ENCODE results near the gene AHI1. TPM values are rescaled to one million over a fixed set of nuclear protein-coding genes. Genes with fewer than 3 reads are reported as not detected.

The AHI1 gene
- total and polyA plus RNA-seq, 2 of the 13 experiments (the other 11 are each of a cell fraction or from before 2014, with no cell fraction given): 7.2 to 18.6 TPM

DNA sequence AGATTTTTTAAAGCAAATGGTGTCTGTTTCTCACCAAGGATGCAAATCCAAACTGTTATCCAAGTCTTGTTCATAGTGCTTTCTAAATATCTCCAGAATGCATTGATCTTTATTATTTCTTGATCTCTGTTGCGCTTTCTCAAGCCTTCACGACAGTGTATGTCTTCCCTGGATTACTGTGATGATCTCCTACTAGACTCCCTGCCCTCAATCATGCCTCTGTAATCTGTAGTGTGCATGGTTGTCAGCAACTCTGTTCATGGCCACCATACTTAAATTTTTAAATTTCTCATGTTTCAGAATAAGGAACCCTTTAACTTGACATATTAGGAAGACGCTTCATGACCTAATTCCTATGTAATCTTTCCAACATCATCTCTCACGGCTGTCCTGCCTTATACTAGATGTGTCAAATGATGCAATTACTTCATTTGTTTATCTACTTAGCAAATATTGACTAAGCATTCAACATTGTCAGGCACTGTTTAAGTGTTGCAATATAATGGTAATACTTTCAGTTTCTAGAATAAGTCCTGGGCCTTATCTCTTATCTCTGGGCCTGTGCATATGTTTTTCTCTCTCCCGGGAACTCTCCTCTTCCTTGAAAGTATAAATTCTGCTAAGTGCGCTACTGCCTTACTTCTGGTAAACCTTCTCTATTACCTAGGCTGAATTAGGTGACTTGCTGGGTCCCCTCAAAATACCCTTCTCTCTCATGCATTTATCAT is 25.6 kb upstream of the AHI1 start (continued):
- TF ChIP-seq ELF3 (CRISPR knock-in tag; IDR thresholded peaks at IDR 0.05): no peak; the same call in 1 of the 2 replicates
- TF ChIP-seq SPEN (CRISPR knock-in tag; IDR thresholded peaks at IDR 0.05; ENCODE audit: low read depth): no peak
- no peak for TF ChIP-seq ZSCAN25 (CRISPR knock-in tag; IDR thresholded peaks at IDR 0.05)
- TF ChIP-seq, protein P1, sequence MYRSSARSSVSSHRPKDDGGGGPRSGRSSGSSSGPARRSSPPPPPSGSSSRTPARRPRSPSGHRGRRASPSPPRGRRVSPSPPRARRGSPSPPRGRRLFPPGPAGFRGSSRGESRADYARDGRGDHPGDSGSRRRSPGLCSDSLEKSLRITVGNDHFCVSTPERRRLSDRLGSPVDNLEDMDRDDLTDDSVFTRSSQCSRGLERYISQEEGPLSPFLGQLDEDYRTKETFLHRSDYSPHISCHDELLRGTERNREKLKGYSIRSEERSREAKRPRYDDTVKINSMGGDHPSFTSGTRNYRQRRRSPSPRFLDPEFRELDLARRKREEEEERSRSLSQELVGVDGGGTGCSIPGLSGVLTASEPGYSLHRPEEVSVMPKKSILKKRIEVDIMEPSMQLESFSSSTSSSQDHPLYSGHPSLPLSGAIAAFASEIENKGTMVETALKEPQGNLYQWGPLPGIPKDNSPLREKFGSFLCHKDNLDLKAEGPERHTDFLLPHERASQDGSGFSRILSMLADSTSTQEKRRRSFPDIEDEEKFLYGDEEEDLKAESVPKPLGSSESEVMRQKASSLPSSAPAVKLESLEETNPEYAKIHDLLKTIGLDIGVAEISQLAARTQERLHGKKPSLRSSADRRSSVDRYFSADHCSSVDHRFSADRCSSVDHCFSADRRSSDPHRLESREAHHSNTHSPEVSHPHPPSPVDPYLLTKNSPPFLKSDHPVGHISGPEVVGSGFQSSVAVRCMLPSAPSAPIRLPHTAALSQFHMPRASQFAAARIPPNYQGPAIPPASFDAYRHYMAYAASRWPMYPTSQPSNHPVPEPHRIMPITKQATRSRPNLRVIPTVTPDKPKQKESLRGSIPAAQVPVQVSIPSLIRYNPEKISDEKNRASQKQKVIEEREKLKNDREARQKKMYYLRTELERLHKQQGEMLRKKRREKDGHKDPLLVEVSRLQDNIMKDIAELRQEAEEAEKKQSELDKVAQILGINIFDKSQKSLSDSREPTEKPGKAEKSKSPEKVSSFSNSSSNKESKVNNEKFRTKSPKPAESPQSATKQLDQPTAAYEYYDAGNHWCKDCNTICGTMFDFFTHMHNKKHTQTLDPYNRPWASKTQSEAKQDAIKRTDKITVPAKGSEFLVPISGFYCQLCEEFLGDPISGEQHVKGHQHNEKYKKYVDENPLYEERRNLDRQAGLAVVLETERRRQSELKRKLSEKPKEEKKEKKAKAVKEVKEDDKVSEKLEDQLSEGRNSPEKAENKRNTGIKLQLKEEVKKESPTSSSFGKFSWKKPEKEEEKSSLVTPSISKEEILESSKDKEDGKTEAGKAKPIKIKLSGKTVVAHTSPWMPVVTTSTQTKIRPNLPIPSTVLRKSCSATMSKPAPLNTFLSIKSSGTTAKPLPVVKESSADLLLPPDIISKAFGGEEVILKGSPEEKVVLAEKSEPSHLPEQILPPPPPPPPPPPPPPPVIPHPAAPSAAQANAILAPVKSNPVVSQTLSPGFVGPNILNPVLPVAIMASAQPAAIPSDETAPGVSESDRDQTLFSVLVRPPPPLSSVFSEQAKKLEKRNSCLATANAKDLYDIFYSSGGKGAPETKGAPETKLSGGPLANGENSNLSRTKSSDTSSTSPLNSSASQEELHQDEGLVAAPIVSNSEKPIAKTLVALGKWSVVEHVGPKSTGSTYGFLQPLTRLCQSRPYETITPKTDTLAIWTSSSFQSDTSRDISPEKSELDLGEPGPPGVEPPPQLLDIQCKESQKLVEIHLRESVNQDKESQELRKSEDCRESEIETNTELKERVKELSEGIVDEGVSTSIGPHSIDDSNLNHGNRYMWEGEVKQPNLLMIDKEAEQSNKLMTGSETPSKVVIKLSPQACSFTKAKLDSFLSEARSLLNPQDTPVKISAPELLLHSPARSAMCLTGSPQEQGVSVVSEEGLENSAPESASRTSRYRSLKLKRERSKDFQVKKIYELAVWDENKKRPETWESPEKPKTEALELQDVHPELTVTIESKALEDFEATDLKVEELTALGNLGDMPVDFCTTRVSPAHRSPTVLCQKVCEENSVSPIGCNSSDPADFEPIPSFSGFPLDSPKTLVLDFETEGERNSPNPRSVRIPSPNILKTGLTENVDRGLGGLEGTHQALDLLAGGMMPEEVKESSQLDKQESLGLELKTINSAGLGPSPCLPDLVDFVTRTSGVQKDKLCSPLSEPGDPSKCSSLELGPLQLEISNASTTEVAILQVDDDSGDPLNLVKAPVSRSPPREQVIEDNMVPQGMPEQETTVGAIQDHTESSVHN (CRISPR knock-in tag; IDR thresholded peaks at IDR 0.05): no peak
- TF ChIP-seq, protein P2, sequence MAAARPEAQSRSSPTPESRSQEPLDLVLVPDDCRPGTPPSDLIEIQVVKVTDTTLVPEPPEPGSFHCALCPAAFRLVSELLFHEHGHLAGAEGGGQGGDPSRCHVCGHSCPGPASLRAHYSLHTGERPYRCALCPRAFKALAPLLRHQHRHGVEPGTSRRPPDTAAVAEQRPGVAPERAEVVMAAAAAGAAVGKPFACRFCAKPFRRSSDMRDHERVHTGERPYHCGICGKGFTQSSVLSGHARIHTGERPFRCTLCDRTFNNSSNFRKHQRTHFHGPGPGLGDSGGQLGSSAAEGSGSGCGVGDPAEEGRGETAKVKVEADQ (CRISPR knock-in tag; IDR thresholded peaks at IDR 0.05; ENCODE audit: borderline replicate concordance): no peak
- TF ChIP-seq HOXA3 (CRISPR knock-in tag; IDR thresholded peaks at IDR 0.05): no peak
- TF ChIP-seq ZNF644 (CRISPR knock-in tag; IDR thresholded peaks at IDR 0.05; ENCODE audit: low read depth): 0 out of 2 replicates have a peak, but pooled peaks have one; percentile 8
- no peak for TF ChIP-seq ZBTB8A (CRISPR knock-in tag; IDR thresholded peaks at IDR 0.05; ENCODE audit: borderline replicate concordance, low read depth)
- TF ChIP-seq EHMT2 (IDR thresholded peaks at IDR 0.05; ENCODE audit: borderline replicate concordance, low read depth, low read length): no peak
- no peak for TF ChIP-seq ZNF761 (CRISPR knock-in tag; conservative IDR thresholded peaks at IDR 0.05)
- TF ChIP-seq HOXD1 (CRISPR knock-in tag; IDR thresholded peaks at IDR 0.05): no peak
- TF ChIP-seq BCL6 (CRISPR knock-in tag; IDR thresholded peaks at IDR 0.05): peak; percentile 93
- no peak for TF ChIP-seq ZNF503 (CRISPR knock-in tag; IDR thresholded peaks at IDR 0.05)
- peak; percentile 69; the same call in 1 of the 2 replicates for TF ChIP-seq MIER3 (CRISPR knock-in tag; IDR thresholded peaks at IDR 0.05; ENCODE audit: borderline replicate concordance)
- TF ChIP-seq EP300 (IDR thresholded peaks at IDR 0.05; ENCODE audit: low read depth in 2 of 2, low read length in 2 of 2): peak in 1 of 2 experiments; percentile 55; a peak in 1 of 4 replicates
- TF ChIP-seq EP300 (CRISPR knock-in tag; IDR thresholded peaks at IDR 0.05; ENCODE audit: borderline replicate concordance): no peak
- TF ChIP-seq ZNF879 (CRISPR knock-in tag; IDR thresholded peaks at IDR 0.05): no peak
- peak; percentile 74; the same call in 1 of the 2 replicates for TF ChIP-seq NFKBIZ (CRISPR knock-in tag; IDR thresholded peaks at IDR 0.05)
- TF ChIP-seq FLYWCH1 (CRISPR knock-in tag; IDR thresholded peaks at IDR 0.05): no peak
- no peak for TF ChIP-seq ZNF20 (CRISPR knock-in tag; IDR thresholded peaks at IDR 0.05)
